ENCODE data around the gene GARIN6. TPM values are rescaled to one million over a fixed set of nuclear protein-coding genes. Genes with fewer than 3 reads are reported as not detected.

GARIN6 gene
- total RNA-seq, 2 experiments from 2014 or later: not detected

GRCh38 chr12:99680276-99680675 lies 32.7 kb downstream of the GARIN6 start:
- Mint-ChIP-seq H3K27me3 (no peaks in the 10 kb centered on the region), H3K4me1 (no peaks in the 10 kb centered on the region), H3K27ac (no peak overlapping the region), H3K4me3 (no peak overlapping the region), H3K9me3 (no peaks in the 10 kb centered on the region), H3K36me3 (no peaks in the 10 kb centered on the region)
- DNase-seq: no peak

DNA sequence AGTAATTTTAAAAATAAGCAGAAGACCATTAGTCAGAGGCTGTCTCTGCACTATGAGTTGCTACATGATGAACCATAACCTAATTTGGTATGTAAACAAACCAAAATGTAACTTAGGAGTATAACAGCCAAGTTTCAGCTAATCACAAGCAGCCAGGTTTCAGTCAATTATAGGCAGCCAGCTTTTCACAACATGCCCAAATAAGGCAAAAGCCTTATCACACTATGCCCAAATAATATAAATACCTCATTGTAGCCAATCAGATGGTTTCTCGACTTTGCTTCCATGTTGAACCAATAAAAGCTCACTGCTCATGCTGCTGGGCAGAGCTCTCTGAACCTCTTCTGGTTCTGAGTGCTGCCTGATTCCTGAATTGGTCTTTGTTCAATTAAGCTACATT lies 38.6 kb downstream of the GARIN6 start:
- Mint-ChIP-seq H3K4me3 (no peak overlapping the region), H3K36me3 (no peaks in the 10 kb centered on the region), H3K4me1 (no peaks in the 10 kb centered on the region), H3K27ac (no peak overlapping the region), H3K9me3 (peaks cover 8% of the 10 kb centered on the region), H3K27me3 (no peaks in the 10 kb centered on the region)
- no peak for DNase-seq

DNA sequence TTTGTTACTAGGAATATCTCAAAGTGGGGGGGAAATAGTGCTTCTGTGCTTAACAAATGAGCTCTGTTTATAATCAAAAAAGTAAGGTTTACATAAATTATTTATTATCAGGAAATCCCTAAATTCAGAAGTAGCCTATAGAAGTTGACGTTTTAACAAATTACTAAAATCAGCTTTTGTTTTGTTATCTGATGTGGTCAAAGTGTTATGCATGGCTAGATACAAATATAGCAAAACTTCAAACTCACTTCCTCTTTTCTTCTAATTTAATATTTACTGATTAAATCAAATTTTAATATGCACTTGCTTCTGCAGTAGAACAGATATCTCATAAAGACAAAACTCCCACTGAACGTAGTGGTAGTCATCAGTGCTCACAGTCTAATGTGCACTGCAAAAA lies 47.5 kb downstream of the GARIN6 start:
- peaks cover 3% of the 10 kb centered on the region for H3K9me3 Mint-ChIP-seq
- H3K27me3 Mint-ChIP-seq: no peaks in the 10 kb centered on the region

More for the DNA sequence above, 47.5 kb downstream of the GARIN6 start:
- Mint-ChIP-seq H3K4me3 (no peak overlapping the region), H3K36me3 (no peaks in the 10 kb centered on the region), H3K4me1 (no peaks in the 10 kb centered on the region), H3K27ac (no peak overlapping the region)
- DNase-seq: no peak
